Omental fat pad (tissue), 4 donors: ENCODE results near the gene BCAS2. TPM values are rescaled to one million over a fixed set of nuclear protein-coding genes. Genes with fewer than 3 reads are reported as not detected.

ENCODE experiments used
- ATAC-seq: fragments of 150-250 bp; one replicate; pipeline ENCODE4 v1.9.1; 2016; ENCODE audit warnings: mild to moderate bottlenecking, moderate library complexity; ENCODE audit not compliant: low FRiP score
- DNase-seq: peaks from one replicate; pipeline ENCODE4 v3.0.0-alpha.2; 2019; ENCODE audit warnings: low spot score
- total RNA-seq, 4 donors: library from RNA; depleted of rRNA; stranded (reverse); fragments of >200 nt; gene quantifications; one replicate each; pipeline ENCODE4 v1.1.0, GENCODE V29; 2016
- TF ChIP-seq, protein P1 (sequence below), 3 donors: fragments of 450-650 bp; IDR thresholded peaks; one replicate each; pipeline ENCODE4 v1.5.1; 2016 to 2017; ENCODE audit warnings: antibody characterized with exemption in 3 of 3, mild to moderate bottlenecking in 3 of 3, moderate library complexity in 2 of 3

Gene BCAS2
- total RNA-seq, 4 donors from 2014 or later = 32.3 to 54.3 (median 35.6) TPM

- ATAC-seq (no peak), DNase-seq (no peak)
- TF ChIP-seq, protein P1, sequence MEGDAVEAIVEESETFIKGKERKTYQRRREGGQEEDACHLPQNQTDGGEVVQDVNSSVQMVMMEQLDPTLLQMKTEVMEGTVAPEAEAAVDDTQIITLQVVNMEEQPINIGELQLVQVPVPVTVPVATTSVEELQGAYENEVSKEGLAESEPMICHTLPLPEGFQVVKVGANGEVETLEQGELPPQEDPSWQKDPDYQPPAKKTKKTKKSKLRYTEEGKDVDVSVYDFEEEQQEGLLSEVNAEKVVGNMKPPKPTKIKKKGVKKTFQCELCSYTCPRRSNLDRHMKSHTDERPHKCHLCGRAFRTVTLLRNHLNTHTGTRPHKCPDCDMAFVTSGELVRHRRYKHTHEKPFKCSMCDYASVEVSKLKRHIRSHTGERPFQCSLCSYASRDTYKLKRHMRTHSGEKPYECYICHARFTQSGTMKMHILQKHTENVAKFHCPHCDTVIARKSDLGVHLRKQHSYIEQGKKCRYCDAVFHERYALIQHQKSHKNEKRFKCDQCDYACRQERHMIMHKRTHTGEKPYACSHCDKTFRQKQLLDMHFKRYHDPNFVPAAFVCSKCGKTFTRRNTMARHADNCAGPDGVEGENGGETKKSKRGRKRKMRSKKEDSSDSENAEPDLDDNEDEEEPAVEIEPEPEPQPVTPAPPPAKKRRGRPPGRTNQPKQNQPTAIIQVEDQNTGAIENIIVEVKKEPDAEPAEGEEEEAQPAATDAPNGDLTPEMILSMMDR (IDR thresholded peaks at IDR 0.05) = no peak
Observed at GRCh38 chr1:114561333-114561732, 20.1 kb downstream of the BCAS2 start.

DNA sequence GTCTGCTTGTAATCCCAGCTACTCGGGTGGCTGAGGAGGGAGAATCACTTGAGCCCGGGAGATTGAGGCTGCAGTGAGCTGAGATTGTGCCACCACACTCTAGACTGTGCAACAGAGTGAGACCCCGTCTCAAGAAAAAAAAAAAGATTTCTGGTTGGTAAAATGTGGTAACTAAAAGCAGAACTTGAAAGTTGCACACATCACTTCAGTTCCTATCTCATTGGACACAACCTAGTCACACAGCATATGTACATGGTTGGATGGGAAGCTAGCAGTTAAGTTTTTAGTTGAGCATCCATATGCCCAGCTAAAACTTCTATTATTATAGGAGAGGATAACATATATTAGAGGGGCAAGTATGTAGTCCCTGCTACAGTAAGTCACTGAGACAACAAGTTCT is 22.1 kb downstream of the BCAS2 start:
- TF ChIP-seq, protein P1 (IDR thresholded peaks at IDR 0.05) = no peak
- DNase-seq (no peak), ATAC-seq (no peak)

GRCh38 chr1:114558544-114558943 is 22.9 kb downstream of the BCAS2 start:
- DNase-seq (no peak), ATAC-seq (no peak)
- TF ChIP-seq, protein P1 (IDR thresholded peaks at IDR 0.05) = no peak

GRCh38 chr1:114554577-114554976 is 26.8 kb downstream of the BCAS2 start:
- ATAC-seq = no peak
- DNase-seq = no peak
- TF ChIP-seq, protein P1 (IDR thresholded peaks at IDR 0.05) = no peak

GRCh38 chr1:114552106-114552639 is 29.2 kb downstream of the BCAS2 start:
- no peak for DNase-seq
- no peak for ATAC-seq
- TF ChIP-seq, protein P1 (IDR thresholded peaks at IDR 0.05) = no peak

- ATAC-seq (no peak), DNase-seq (no peak)
- TF ChIP-seq, protein P1 (IDR thresholded peaks at IDR 0.05) = no peak
Observed at GRCh38 chr1:114551400-114551799, 30.0 kb downstream of the BCAS2 start.

- TF ChIP-seq, protein P1 (IDR thresholded peaks at IDR 0.05) = no peak
- DNase-seq = no peak
- ATAC-seq = no peak
Observed at GRCh38 chr1:114550336-114550735, 31.1 kb downstream of the BCAS2 start.
